ENCODE data around the gene SBF2.

Gene SBF2

DNA sequence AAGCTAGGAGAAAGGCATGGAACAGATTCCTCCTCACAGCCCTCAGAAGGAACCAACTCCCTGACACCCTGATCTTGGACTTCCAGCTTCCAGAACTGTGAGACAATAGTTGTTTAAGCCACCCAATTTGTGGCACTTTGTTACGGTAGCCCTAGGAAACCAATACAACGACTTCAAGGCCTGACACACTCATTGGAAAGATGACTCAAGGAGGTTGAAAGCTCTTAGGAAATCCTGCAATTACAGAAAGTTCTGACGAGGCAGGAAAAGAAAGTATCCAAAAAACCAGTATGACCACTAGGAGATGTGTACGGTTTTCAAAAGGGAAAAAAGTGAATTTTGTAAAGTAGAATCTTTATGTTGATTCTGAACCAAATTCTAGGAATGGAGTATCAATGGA is 468.7 kb downstream of the SBF2 start:
- DNase-seq (ENCODE audit: low read depth), result peak; percentile 73
- TF ChIP-seq, protein P1, sequence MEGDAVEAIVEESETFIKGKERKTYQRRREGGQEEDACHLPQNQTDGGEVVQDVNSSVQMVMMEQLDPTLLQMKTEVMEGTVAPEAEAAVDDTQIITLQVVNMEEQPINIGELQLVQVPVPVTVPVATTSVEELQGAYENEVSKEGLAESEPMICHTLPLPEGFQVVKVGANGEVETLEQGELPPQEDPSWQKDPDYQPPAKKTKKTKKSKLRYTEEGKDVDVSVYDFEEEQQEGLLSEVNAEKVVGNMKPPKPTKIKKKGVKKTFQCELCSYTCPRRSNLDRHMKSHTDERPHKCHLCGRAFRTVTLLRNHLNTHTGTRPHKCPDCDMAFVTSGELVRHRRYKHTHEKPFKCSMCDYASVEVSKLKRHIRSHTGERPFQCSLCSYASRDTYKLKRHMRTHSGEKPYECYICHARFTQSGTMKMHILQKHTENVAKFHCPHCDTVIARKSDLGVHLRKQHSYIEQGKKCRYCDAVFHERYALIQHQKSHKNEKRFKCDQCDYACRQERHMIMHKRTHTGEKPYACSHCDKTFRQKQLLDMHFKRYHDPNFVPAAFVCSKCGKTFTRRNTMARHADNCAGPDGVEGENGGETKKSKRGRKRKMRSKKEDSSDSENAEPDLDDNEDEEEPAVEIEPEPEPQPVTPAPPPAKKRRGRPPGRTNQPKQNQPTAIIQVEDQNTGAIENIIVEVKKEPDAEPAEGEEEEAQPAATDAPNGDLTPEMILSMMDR (IDR thresholded peaks at IDR 0.05; ENCODE audit: control insufficient read depth, insufficient read depth, low read depth, low read length, missing control alignments), result peak; percentile 34
- H3K4me3 ChIP-seq (ENCODE audit: control insufficient read depth, low read depth, low read length), result no peak overlapping the region

DNA sequence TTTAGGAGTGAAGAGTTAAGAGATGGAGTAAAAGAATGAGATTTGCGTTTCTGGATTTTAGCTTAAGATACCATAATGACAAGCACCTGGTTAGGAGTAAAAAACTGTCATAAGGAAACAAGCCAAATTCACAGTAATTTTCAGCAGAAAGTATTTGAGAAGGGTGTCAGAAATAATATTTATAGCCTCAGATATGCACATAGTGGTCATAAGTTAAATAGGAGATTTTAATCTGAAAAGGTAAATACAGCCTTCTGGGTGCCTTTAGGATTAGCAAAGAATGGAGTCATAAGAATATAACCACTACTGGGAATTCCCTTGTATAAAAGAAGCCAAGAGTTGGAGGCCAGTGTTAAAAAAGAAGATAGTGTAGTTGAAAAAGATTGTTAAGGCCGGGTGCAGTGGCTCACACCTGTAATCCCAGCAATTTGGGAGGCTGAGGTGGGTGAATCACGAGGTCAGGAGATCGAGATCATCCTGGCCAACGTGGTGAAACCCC is 470.1 kb downstream of the SBF2 start:
- no peak overlapping the region for H3K4me3 ChIP-seq (ENCODE audit: control insufficient read depth, low read depth, low read length)
- TF ChIP-seq, protein P1 (IDR thresholded peaks at IDR 0.05; ENCODE audit: control insufficient read depth, insufficient read depth, low read depth, low read length, missing control alignments), result no peak
- no peak for DNase-seq (ENCODE audit: low read depth)

DNA sequence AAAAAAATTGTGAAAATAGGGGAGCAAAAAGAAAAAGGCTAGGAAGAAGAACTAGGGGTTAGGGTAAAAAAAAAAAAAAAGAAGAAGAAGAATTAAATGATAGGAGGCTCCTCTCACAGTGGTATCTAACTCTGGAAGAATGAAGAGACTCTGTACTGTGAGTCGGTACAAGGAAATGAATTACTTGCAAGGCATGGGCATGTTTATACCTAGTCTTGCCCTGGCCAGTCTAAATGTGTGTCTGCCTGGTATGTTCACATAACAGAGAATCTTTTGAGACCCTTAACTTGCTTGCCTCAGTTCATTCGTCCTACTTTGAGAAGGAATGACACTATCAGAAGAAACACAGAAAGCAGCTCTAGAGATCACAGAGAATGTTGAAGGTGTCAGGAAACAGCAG is 470.6 kb downstream of the SBF2 start:
- no peak overlapping the region for H3K4me3 ChIP-seq (ENCODE audit: control insufficient read depth, low read depth, low read length)
- TF ChIP-seq, protein P1 (IDR thresholded peaks at IDR 0.05; ENCODE audit: control insufficient read depth, insufficient read depth, low read depth, low read length, missing control alignments), result no peak
- DNase-seq (ENCODE audit: low read depth), result no peak

DNA sequence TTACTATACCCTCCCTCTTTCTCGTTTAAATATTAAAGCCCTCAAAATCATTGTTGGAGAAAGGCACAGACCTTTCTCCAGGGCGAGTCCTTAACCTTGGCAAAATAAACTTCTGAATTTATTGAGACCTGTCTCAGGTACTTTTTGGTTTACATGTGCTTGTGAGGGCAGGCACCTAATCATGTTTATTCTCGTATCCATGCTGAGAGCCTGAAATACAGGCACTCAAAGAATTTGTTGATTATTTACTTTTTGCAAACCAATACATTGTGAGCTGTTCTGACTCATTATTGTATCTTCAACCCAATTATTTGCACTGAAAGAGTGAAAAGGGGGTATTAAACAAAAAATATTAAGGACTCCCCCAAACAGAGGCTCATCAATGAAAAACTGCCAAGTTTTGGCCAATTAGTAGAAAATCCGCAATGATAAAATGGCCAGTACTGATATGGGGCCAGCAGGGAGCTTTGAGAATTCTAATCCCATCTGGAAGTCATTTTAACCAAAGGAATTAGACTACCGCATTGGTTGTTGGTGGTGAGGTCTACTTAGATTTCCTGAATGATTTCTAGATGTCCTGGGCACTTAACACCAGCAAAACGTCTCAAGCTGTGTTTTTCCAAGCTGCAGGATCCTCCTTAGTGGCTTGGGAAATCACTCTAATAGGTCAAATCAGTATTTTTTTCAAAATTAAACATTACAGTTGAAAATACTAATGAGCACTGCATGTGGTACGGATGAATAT is 472.8 kb downstream of the SBF2 start:
- TF ChIP-seq, protein P1 (IDR thresholded peaks at IDR 0.05; ENCODE audit: control insufficient read depth, insufficient read depth, low read depth, low read length, missing control alignments), result no peak
- H3K4me3 ChIP-seq (ENCODE audit: control insufficient read depth, low read depth, low read length), result no peak overlapping the region
- DNase-seq (ENCODE audit: low read depth), result no peak

DNA sequence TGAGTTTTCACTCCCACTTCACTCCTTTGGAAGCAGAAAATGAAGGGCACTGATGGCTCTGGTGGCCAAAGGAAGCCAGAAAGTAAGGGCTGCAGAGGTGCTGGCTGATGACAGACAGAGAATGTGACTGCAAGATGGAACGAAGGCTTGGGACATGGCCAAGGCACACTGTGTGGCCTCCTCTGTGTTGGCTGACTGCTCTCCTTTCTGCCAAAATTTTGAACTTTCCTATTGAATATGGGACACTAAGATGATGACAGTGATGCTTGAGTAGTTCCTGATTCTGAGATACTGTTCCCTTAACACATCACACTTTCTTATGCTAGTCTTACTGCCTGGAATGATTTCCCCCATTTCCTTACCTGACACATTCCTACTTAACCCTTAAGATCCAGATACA is 473.8 kb downstream of the SBF2 start:
- TF ChIP-seq, protein P1 (IDR thresholded peaks at IDR 0.05; ENCODE audit: control insufficient read depth, insufficient read depth, low read depth, low read length, missing control alignments), result no peak
- H3K4me3 ChIP-seq (ENCODE audit: control insufficient read depth, low read depth, low read length), result no peak overlapping the region
- no peak for DNase-seq (ENCODE audit: low read depth)

DNA sequence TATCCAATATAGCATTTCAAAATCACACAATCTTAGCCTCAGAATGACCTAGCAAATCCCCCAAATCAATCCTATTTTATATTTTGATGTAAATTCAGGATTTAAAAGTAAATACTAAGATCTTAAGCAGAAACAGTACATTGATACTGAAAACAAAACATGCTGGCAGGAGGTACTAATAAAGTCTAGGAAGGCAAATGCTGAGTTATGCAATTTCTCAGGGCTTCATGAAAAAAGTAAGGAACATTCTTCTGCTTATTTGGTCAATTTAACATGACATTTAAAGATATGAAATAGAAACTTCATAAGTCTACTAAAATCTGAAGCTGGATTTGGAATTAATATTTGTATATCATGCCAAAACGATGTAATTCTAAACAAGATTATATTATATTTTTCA is 476.8 kb downstream of the SBF2 start:
- TF ChIP-seq, protein P1 (IDR thresholded peaks at IDR 0.05; ENCODE audit: control insufficient read depth, insufficient read depth, low read depth, low read length, missing control alignments), result no peak
- no peak for DNase-seq (ENCODE audit: low read depth)
- H3K4me3 ChIP-seq (ENCODE audit: control insufficient read depth, low read depth, low read length), result no peak overlapping the region

All from AG09309 (cell line).